ENCODE measurements around the gene CD2AP.
"Not testable (repeated sequence)": the region's sequence is repeated elsewhere in the genome, so short reads cannot be mapped to it uniquely, and the experiment has no call there.

The CD2AP gene

DNA sequence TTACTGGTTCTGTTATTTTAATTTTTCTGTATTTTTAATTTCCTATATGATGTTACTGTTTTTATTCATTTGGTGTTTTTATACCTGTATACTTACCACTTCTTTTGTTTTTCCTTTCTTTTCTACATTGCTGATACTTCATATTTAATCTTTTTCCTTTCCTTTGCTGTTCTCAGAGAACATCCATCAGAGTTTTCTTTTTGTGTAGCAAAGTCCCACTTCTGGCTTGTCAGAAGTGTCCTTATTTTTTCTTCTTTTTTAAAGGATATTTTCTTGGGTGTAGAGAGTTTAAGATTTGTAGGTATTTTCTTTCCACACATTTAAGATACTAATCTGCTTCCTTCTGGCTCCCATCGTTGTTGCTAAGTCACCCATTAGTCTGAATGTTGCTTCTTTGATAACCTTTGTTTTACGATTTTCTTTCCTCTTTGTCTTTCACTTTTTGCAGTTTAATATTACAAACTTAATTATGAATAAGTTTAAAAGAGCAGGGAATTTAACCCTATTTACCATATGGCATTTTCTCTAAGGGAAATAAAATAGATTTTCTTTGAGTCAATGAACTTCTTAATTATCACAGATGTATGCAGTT, 18.5 kb downstream of the CD2AP start:
- no peak for DNase-seq (ENCODE audit: low spot score)

- DNase-seq (ENCODE audit: low spot score): no peak
Measured at GRCh38 chr6:47496935-47497579, 19.5 kb downstream of the CD2AP start.

- DNase-seq (ENCODE audit: low spot score): no peak
Measured at GRCh38 chr6:47502920-47503319, 25.3 kb downstream of the CD2AP start.

DNA sequence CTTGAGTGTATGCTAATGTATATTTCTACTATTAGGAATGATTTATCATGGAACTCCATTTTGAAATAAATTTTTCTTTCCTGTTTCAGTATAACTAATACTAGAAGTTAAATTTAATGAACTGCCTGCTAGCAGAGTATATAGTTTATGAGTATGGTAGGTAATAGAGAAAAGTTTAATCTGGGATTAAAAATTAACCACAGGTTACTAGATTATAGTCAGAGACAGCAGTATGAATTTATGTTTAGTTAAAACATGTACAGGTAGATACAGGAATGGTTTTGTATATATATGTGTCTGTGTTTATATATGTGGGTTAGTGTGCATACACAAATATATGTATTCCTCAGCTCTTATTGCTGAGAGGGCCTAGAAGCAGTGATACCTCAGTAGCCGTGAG, 32.3 kb downstream of the CD2AP start:
- no peak for DNase-seq (ENCODE audit: low spot score)

- no peak for DNase-seq (ENCODE audit: low spot score)
Measured at GRCh38 chr6:47512872-47513271, 35.3 kb downstream of the CD2AP start.

- peak; percentile 32 for DNase-seq (ENCODE audit: low spot score)
Measured at GRCh38 chr6:47519279-47519678, 41.7 kb downstream of the CD2AP start.

- no peak for DNase-seq (ENCODE audit: low spot score)
Measured at GRCh38 chr6:47520282-47520681, 42.7 kb downstream of the CD2AP start.

DNA sequence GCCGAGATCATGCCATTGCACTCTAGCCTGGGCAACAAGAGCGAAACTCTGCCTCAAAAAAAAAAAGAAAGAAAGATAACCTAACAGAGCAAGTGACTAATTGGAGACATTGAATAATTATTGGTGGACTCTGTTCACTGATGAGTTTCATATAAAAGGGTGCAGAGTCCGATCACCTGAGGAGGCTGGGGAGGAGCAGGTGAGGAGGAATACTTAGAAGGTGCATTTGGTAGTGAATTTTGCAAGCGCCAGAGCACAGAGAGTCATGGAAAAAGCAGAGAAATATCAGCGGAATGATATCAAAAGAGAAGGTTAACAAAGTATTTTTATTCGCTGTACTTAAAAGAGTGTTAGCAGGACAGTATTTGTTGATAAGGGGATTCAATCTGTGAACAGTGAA, 44.4 kb downstream of the CD2AP start:
- no peak for DNase-seq (ENCODE audit: low spot score)

DNA sequence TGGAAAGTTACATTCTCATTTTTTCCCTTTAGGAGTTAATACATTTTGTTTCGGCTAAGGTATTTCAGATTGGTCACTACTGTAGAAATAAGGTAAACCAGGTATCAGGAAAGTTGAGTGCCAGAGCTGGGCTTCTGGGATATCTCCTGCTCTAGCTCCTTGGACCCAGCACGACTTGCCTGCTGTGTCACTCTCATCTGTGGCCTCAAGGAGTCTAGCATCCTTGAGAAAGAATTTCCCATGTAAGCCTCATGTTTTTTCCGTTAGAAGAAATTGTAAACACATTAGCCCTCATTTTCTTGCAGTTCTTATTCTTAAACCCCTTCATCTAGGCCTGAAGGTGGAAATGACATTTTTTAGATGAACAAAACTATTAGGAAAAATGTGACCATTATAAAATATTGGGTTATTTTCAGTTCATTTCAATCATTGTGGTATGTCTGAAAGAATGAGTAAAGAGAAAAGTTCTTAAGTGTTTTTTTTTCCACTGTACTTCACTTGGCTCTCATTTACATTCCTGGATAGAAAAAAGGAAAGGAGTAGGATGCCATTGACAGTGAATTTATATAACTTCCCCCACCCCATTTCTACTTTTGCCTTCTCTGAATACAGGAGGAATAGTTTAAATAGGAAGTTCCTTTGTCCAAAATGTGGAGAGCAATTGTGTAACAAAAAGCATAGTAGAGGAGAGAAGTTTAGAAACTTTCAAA, 46.7 kb downstream of the CD2AP start:
- peak; percentile 22 for DNase-seq (ENCODE audit: low spot score)

GRCh38 chr6:47525330-47526057, 47.9 kb downstream of the CD2AP start:
- DNase-seq (ENCODE audit: low spot score): no peak

- DNase-seq (ENCODE audit: low spot score): no peak
Measured at GRCh38 chr6:47527274-47527673, 49.7 kb downstream of the CD2AP start.

GRCh38 chr6:47529734-47530133, 52.1 kb downstream of the CD2AP start:
- no peak for DNase-seq (ENCODE audit: low spot score)

GRCh38 chr6:47532981-47533585, 55.5 kb downstream of the CD2AP start:
- no peak for DNase-seq (ENCODE audit: low spot score)

DNA sequence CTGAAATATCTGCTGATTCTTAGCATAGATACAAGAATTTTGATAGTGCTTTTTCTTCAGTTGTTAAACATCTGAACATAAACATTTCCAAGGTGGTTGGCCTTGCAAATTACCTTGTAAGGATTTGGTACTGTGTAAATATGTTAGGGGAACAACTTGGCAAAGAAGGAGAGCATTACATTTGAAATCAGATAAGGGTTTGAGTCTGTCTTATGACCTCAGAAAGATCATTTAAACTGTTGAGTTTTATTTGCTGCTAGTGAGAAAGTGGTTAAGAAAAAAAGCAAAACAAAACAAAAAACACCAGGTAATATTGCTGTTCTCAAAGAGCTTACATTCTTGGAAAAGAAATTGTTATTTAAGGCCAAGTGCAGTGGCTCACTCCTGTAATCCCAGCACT, 56.5 kb downstream of the CD2AP start:
- DNase-seq (ENCODE audit: low spot score): no peak

GRCh38 chr6:47535316-47536225, 58.0 kb downstream of the CD2AP start:
- no peak for DNase-seq (ENCODE audit: low spot score)

DNA sequence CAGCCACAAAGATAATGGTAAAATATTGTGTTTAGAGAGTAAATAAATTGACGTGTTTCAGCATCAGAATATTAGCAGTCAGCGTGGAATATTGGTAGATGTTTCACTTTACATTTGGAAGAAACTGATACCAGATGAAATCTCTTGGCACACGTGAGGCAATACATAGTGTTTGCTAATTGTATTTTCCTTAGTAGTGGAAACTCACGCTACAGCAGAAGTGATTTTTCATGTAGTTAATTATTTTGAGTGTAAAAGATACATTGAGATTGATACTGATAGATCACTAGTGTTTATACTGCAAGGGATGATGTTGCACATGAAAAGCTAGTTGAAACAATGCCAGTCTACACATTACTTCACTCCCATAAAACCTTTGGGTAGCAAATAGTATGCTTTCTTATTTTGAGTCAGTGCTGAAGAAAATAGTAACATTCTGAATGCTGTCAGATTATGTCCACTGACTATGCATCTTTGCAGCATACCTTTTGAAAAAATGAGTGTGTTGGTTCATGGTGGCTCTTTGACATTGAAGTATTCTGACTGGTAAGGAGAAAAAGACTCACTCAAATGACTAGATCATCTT, 59.3 kb downstream of the CD2AP start:
- DNase-seq (ENCODE audit: low spot score): no peak

DNA sequence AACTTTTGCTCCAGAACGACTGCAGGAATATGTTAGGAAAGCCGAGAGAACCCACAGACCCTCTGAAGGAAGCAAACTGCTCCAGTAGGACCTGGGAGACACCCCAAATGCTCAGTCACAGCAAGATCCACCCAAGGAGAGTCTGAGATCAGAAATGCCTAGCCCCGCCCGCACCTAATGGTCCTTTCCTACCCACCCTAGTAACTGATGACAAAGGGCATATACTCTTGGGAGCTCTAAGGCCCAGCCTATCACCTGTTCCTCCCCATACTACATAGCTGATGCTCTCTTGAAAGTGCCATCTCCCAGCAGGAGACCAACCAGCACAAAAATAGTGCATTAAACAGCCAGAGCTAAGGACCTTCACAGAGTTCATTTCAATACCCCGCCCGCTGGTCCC, 67.6 kb downstream of the CD2AP start:
- DNase-seq (ENCODE audit: low spot score): no peak

- no peak for DNase-seq (ENCODE audit: low spot score)
Measured at GRCh38 chr6:47551670-47552069, 74.1 kb downstream of the CD2AP start.

DNA sequence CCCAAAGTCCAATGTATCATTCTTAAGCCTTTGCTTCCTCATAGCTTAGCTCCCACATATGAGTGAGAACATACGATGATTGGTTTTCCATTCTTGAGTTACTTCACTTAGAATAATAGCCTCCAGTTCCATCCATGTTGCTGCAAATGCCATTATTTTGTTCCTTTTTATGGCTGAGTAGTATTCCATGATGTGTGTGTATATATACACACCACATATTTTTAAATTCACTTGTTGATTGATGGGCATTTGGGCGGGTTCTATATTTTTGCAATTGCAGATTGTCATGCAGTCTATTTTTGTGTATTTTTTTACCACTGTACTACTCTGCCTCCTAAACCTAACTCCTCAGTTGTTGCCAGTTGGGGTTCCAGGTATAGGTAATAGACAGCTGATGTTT, 74.7 kb downstream of the CD2AP start:
- no peak for DNase-seq (ENCODE audit: low spot score)

GRCh38 chr6:47553243-47553642, 75.7 kb downstream of the CD2AP start:
- not testable (repeated sequence) for DNase-seq (ENCODE audit: low spot score)

DNA sequence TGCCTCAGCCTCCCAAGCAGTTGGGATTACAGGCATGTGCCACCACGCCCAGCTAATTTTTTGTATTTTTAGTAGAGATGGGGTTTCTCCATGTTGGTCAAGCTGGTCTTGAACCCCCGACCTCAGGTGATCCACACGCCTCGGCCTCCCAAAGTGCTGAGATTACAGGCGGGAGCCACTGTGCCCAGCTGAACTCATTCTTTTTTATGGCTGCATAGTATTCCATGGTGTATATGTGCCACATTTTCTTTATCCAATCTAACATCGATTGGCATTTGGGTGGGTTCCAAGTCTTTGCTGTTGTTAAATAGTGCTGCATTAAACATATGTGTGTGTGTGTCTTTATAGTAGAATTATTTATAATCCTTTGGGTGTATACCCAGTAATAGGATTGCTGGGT, 78.9 kb downstream of the CD2AP start:
- DNase-seq (ENCODE audit: low spot score): not testable (repeated sequence)

Data from kidney tubule cell (primary cell).